Activated T-helper 1 cell treated with anti-CD3 and anti-CD28 coated beads, Interleukin-12 subunit alpha, Interleukin-12 subunit beta, Interleukin-2, Interleukin-4 antibody, amounts not matched to agents 30 ng/mL and 10 ng/mL and 1 ng/mL, durations not matched to agents 14 hours and 24 hours and 36 hours (primary cell): ENCODE measurements around the gene TVP23A. TPM values are rescaled to one million over a fixed set of nuclear protein-coding genes. Genes with fewer than 3 reads are reported as not detected.

Experiments used
- DNase-seq: peaks from one replicate; pipeline ENCODE4 v3.0.0; 2021; ENCODE audit warnings: low spot score
- H3K27ac Mint-ChIP-seq: one replicate; pipeline ENCODE4 v1.8.0; 2021; ENCODE audit warnings: mild to moderate bottlenecking, mixed read lengths
- H3K27me3 Mint-ChIP-seq: one replicate; pipeline ENCODE4 v1.8.0; 2022; ENCODE audit warnings: mild to moderate bottlenecking, moderate library complexity, mixed read lengths; ENCODE audit not compliant: insufficient read depth
- H3K36me3 Mint-ChIP-seq: one replicate; pipeline ENCODE4 v1.8.0; 2021; ENCODE audit warnings: low read depth, mixed read lengths
- H3K4me1 Mint-ChIP-seq: one replicate; pipeline ENCODE4 v1.8.0; 2021; ENCODE audit warnings: low read depth, mixed read lengths
- H3K4me3 Mint-ChIP-seq: one replicate; pipeline ENCODE4 v1.8.0; 2021; ENCODE audit warnings: mild to moderate bottlenecking, moderate library complexity, mixed read lengths
- H3K9me3 Mint-ChIP-seq: one replicate; pipeline ENCODE4 v1.8.0; 2021; ENCODE audit warnings: mixed read lengths
- intact Hi-C: fragments of 100-400 bp; cut with micrococcal nuclease; formaldehyde crosslinking; loops from one replicate; pipeline ENCODE4 v1.15.1; 2024
- total RNA-seq: library from RNA; stranded (reverse); gene quantifications from 2 replicates; pipeline ENCODE4 v1.2.3, GENCODE V29; 2022

TVP23A gene
- total RNA-seq = not detected in 2 replicates

- H3K27me3 Mint-ChIP-seq = peaks cover 7% of the 10 kb centered on the region
- H3K27ac Mint-ChIP-seq = no peak within 1 kb of the TSS
- H3K4me1 Mint-ChIP-seq = peaks cover 18% of the 10 kb centered on the region
- no peak within 1 kb of the TSS for H3K4me3 Mint-ChIP-seq
- intact Hi-C loops = no loop called here
- no peaks in the 10 kb centered on the region for H3K9me3 Mint-ChIP-seq
- H3K36me3 Mint-ChIP-seq = no peaks in the 10 kb centered on the region
- DNase-seq = no peak
Measured at GRCh38 chr16:10817963-10818941, at the start of gene TVP23A. Gene TVP23A (minus strand): TSS chr16:10818794. CDS start chr16:10818493, 301 bp downstream.

- H3K27ac Mint-ChIP-seq = peak overlapping the region; percentile 42
- H3K4me3 Mint-ChIP-seq = no peak overlapping the region
- H3K36me3 Mint-ChIP-seq = no peaks in the 10 kb centered on the region
- H3K4me1 Mint-ChIP-seq = peaks cover 65% of the 10 kb centered on the region
- intact Hi-C loops = no loop called here
- no peaks in the 10 kb centered on the region for H3K9me3 Mint-ChIP-seq
- no peak for DNase-seq
- peaks cover 10% of the 10 kb centered on the region for H3K27me3 Mint-ChIP-seq
Measured at GRCh38 chr16:10868104-10868595, 49.6 kb upstream of the TVP23A start.

GRCh38 chr16:10867199-10867598 is 48.6 kb upstream of the TVP23A start:
- peak overlapping the region; percentile 26 for H3K27ac Mint-ChIP-seq
- DNase-seq = no peak
- H3K4me3 Mint-ChIP-seq = no peak overlapping the region
- intact Hi-C loops = no loop called here
- H3K9me3 Mint-ChIP-seq = no peaks in the 10 kb centered on the region
- H3K4me1 Mint-ChIP-seq = peaks cover 66% of the 10 kb centered on the region
- no peaks in the 10 kb centered on the region for H3K36me3 Mint-ChIP-seq
- peaks cover 18% of the 10 kb centered on the region for H3K27me3 Mint-ChIP-seq

- H3K4me1 Mint-ChIP-seq = peaks cover 60% of the 10 kb centered on the region
Measured at GRCh38 chr16:10865991-10866966, 47.7 kb upstream of the TVP23A start.

GRCh38 chr16:10862438-10862837 is 43.8 kb upstream of the TVP23A start:
- H3K36me3 Mint-ChIP-seq = no peaks in the 10 kb centered on the region
- H3K4me3 Mint-ChIP-seq = no peak overlapping the region
- intact Hi-C loops = no loop called here
- H3K9me3 Mint-ChIP-seq = peaks cover 5% of the 10 kb centered on the region
- no peak for DNase-seq
- no peak overlapping the region for H3K27ac Mint-ChIP-seq
- H3K27me3 Mint-ChIP-seq = peaks cover 32% of the 10 kb centered on the region
- H3K4me1 Mint-ChIP-seq = peaks cover 23% of the 10 kb centered on the region

More at GRCh38 chr16:10865991-10866966, 47.7 kb upstream of the TVP23A start:
- DNase-seq = no peak
- Mint-ChIP-seq H3K27ac (no peak overlapping the region), H3K36me3 (no peaks in the 10 kb centered on the region), H3K4me3 (no peak overlapping the region), H3K9me3 (no peaks in the 10 kb centered on the region), H3K27me3 (peaks cover 25% of the 10 kb centered on the region)
- intact Hi-C loops = no loop called here

GRCh38 chr16:10859658-10860057 is 41.1 kb upstream of the TVP23A start:
- H3K4me1 Mint-ChIP-seq = peaks cover 18% of the 10 kb centered on the region
- H3K27ac Mint-ChIP-seq = peak overlapping the region; percentile 9
- no peak overlapping the region for H3K4me3 Mint-ChIP-seq
- intact Hi-C loops = no loop called here
- H3K9me3 Mint-ChIP-seq = peaks cover 5% of the 10 kb centered on the region
- no peak for DNase-seq
- H3K36me3 Mint-ChIP-seq = no peaks in the 10 kb centered on the region
- peaks cover 28% of the 10 kb centered on the region for H3K27me3 Mint-ChIP-seq

GRCh38 chr16:10859020-10859419 is 40.4 kb upstream of the TVP23A start:
- intact Hi-C loops = no loop called here
- peak overlapping the region; percentile 60 for H3K27ac Mint-ChIP-seq
- peaks cover 5% of the 10 kb centered on the region for H3K9me3 Mint-ChIP-seq
- peaks cover 18% of the 10 kb centered on the region for H3K4me1 Mint-ChIP-seq
- H3K36me3 Mint-ChIP-seq = no peaks in the 10 kb centered on the region
- peaks cover 24% of the 10 kb centered on the region for H3K27me3 Mint-ChIP-seq
- no peak for DNase-seq
- H3K4me3 Mint-ChIP-seq = no peak overlapping the region

GRCh38 chr16:10858203-10858602 is 39.6 kb upstream of the TVP23A start:
- DNase-seq = no peak
- Mint-ChIP-seq H3K4me3 (no peak overlapping the region), H3K27me3 (peaks cover 24% of the 10 kb centered on the region), H3K9me3 (peaks cover 5% of the 10 kb centered on the region), H3K27ac (no peak overlapping the region), H3K4me1 (peaks cover 14% of the 10 kb centered on the region), H3K36me3 (no peaks in the 10 kb centered on the region)
- intact Hi-C loops = no loop called here

- DNase-seq = no peak
- Mint-ChIP-seq H3K4me1 (peaks cover 14% of the 10 kb centered on the region), H3K36me3 (no peaks in the 10 kb centered on the region), H3K27me3 (peaks cover 6% of the 10 kb centered on the region), H3K4me3 (no peak overlapping the region), H3K9me3 (peaks cover 5% of the 10 kb centered on the region), H3K27ac (no peak overlapping the region)
- intact Hi-C loops = no loop called here
Measured at GRCh38 chr16:10856042-10856441, 37.4 kb upstream of the TVP23A start.

GRCh38 chr16:10852948-10853347 is 34.4 kb upstream of the TVP23A start:
- H3K27ac Mint-ChIP-seq = no peak overlapping the region
- intact Hi-C loops = no loop called here
- H3K4me3 Mint-ChIP-seq = no peak overlapping the region
- H3K4me1 Mint-ChIP-seq = peaks cover 14% of the 10 kb centered on the region
- H3K9me3 Mint-ChIP-seq = no peaks in the 10 kb centered on the region
- no peaks in the 10 kb centered on the region for H3K36me3 Mint-ChIP-seq
- DNase-seq = no peak
- peaks cover 2% of the 10 kb centered on the region for H3K27me3 Mint-ChIP-seq

- intact Hi-C loops = no loop called here
- H3K4me3 Mint-ChIP-seq = no peak overlapping the region
- H3K36me3 Mint-ChIP-seq = no peaks in the 10 kb centered on the region
- no peak overlapping the region for H3K27ac Mint-ChIP-seq
- H3K9me3 Mint-ChIP-seq = no peaks in the 10 kb centered on the region
- H3K27me3 Mint-ChIP-seq = peaks cover 2% of the 10 kb centered on the region
- H3K4me1 Mint-ChIP-seq = peaks cover 15% of the 10 kb centered on the region
- DNase-seq = no peak
Measured at GRCh38 chr16:10852286-10852685, 33.7 kb upstream of the TVP23A start.

GRCh38 chr16:10851512-10851911 is 32.9 kb upstream of the TVP23A start:
- peaks cover 5% of the 10 kb centered on the region for H3K27me3 Mint-ChIP-seq
- no peaks in the 10 kb centered on the region for H3K9me3 Mint-ChIP-seq
- intact Hi-C loops = no loop called here
- no peak overlapping the region for H3K27ac Mint-ChIP-seq
- no peaks in the 10 kb centered on the region for H3K36me3 Mint-ChIP-seq
- no peak overlapping the region for H3K4me3 Mint-ChIP-seq
- H3K4me1 Mint-ChIP-seq = peaks cover 21% of the 10 kb centered on the region
- no peak for DNase-seq
